NAMALWA (cell line): ENCODE measurements around the gene C19orf12.
"Not testable (repeated sequence)": the region's sequence is repeated elsewhere in the genome, so short reads cannot be mapped to it uniquely, and the experiment has no call there.

Experiments used
- DNase-seq: peaks from one replicate; pipeline ENCODE4 v3.0.0-alpha.2; 2015; ENCODE audit warnings: low spot score

C19orf12 gene

GRCh38 chr19:29675120-29675649 is 39.9 kb downstream of the C19orf12 start:
- no peak for DNase-seq

GRCh38 chr19:29674374-29675119 is 40.5 kb downstream of the C19orf12 start:
- DNase-seq = no peak

- no peak for DNase-seq
Observed at GRCh38 chr19:29673451-29674371, 41.4 kb downstream of the C19orf12 start.

GRCh38 chr19:29672933-29673336 is 42.1 kb downstream of the C19orf12 start:
- DNase-seq = no peak

- no peak for DNase-seq
Observed at GRCh38 chr19:29672319-29672932, 42.6 kb downstream of the C19orf12 start.

GRCh38 chr19:29671393-29672160 is 43.5 kb downstream of the C19orf12 start:
- peak; percentile 70 for DNase-seq

- DNase-seq = not testable (repeated sequence)
Observed at GRCh38 chr19:29671026-29671392, 44.1 kb downstream of the C19orf12 start.

GRCh38 chr19:29670255-29670654 is 44.8 kb downstream of the C19orf12 start:
- no peak for DNase-seq

GRCh38 chr19:29668746-29669609 is 46.1 kb downstream of the C19orf12 start:
- no peak for DNase-seq

- peak; percentile 22 for DNase-seq
Observed at GRCh38 chr19:29667901-29668341, 47.1 kb downstream of the C19orf12 start.

- DNase-seq = no peak
Observed at GRCh38 chr19:29667387-29667783, 47.7 kb downstream of the C19orf12 start.

- DNase-seq = no peak
Observed at GRCh38 chr19:29666578-29667386, 48.3 kb downstream of the C19orf12 start.

- no peak for DNase-seq
Observed at GRCh38 chr19:29665826-29666577, 49.1 kb downstream of the C19orf12 start.

- peak; percentile 80 for DNase-seq
Observed at GRCh38 chr19:29665215-29665825, 49.7 kb downstream of the C19orf12 start, which contains the start of gene PLEKHF1. PLEKHF1 (plus strand) TSS chr19:29665461; CDS start chr19:29673840, 8,379 bp downstream.

- no peak for DNase-seq
Observed at GRCh38 chr19:29664753-29665214, 50.3 kb downstream of the C19orf12 start.

GRCh38 chr19:29663861-29664752 is 51.0 kb downstream of the C19orf12 start:
- no peak for DNase-seq
